Heart left ventricle (tissue), 16 donors: Measurements from ENCODE around the gene PERM1. TPM values are rescaled to one million over a fixed set of nuclear protein-coding genes. Genes with fewer than 3 reads are reported as not detected.

Experiments
- ATAC-seq, 4 donors: fragments of 200-7000 bp; cut with Tn5 transposase; one replicate each; pipeline ENCODE4 v1.9.1; 2020 to 2022; ENCODE audit warnings: moderate library complexity in 4 of 4, mild to moderate bottlenecking in 3 of 4, moderate number of reproducible peaks in 1 of 4
- DNase-seq, 5 donors: peaks; one replicate each; pipeline ENCODE4 v3.0.0-alpha.2; 2020
- H3K27ac ChIP-seq, 12 donors: fragments of 200-600 bp; sonication (generic) in 4 of 12; one replicate each; pipeline versions ENCODE4 v1.5.0 to v1.8.0; 2016 to 2022; ENCODE audit warnings: mild to moderate bottlenecking in 2 of 12
- H3K27me3 ChIP-seq, 9 donors: fragments of 200-600 bp; sonication (generic) in 2 of 9; one replicate each; pipeline versions ENCODE4 v1.5.1 to v1.8.0; 2016 to 2022; ENCODE audit warnings: mild to moderate bottlenecking in 3 of 9
- H3K36me3 ChIP-seq, 9 donors: fragments of 200-600 bp; sonication (generic) in 2 of 9; one replicate each; pipeline versions ENCODE4 v1.5.0 to v1.8.0; 2018 to 2022; ENCODE audit warnings: mild to moderate bottlenecking in 2 of 9
- H3K4me1 ChIP-seq, 12 donors: fragments of 200-600 bp; sonication (generic) in 4 of 12; one replicate each; pipeline versions ENCODE4 v1.5.0 to v1.8.0; 2016 to 2022; ENCODE audit warnings: mild to moderate bottlenecking in 3 of 12
- H3K4me3 ChIP-seq, 12 donors: fragments of 200-600 bp; sonication (generic) in 4 of 12; one replicate each; pipeline versions ENCODE4 v1.5.0 to v1.8.0; 2017 to 2022; ENCODE audit warnings: mild to moderate bottlenecking in 9 of 12, moderate library complexity in 4 of 12
- H3K9me3 ChIP-seq, 12 donors: fragments of 200-600 bp; sonication (generic) in 4 of 12; one replicate each; pipeline versions ENCODE4 v1.5.0 to v1.8.0; 2016 to 2022; ENCODE audit warnings: mild to moderate bottlenecking in 1 of 12
- CTCF ChIP-seq, 12 donors: fragments of 200-600 bp; sonication (generic) in 4 of 12; IDR thresholded peaks; one replicate each; pipeline versions ENCODE4 v1.5.0 to v1.8.0; 2018 to 2022; ENCODE audit warnings: antibody characterized with exemption in 12 of 12, mild to moderate bottlenecking in 5 of 12
- POLR2A ChIP-seq, 2 donors: fragments of 450-650 bp; IDR thresholded peaks; one replicate each; pipeline ENCODE4 v1.6.1; 2017; ENCODE audit warnings: antibody characterized with exemption in 2 of 2, mild to moderate bottlenecking in 2 of 2, moderate library complexity in 2 of 2
- WGBS, 4 donors: extraction: QIAGEN DNeasy Blood & Tissue Kit in 2 of 4; methylation state at CpG; one replicate each; pipeline versions ENCODE4 v1.1.5 to v1.1.7; 2013 to 2018; 5-methylcytosine and 5-hydroxymethylcytosine counted together
- intact Hi-C, 10 donors: fragments of 100-400 bp; cut with DNase I; formaldehyde crosslinking; loops; one replicate each; pipeline versions ENCODE4 v1.11.1 to v1.14.2; 2022
- polyA plus RNA-seq, 2 donors: library from polyadenylated mRNA; stranded (reverse); fragments of 200-250 nt; gene quantifications; one replicate each; pipeline ENCODE4 v1.2.3, GENCODE V29; 2013
- total RNA-seq, 9 donors: library from RNA; depleted of rRNA in 2 of 9; stranded (reverse); fragments of >200 nt in 2 of 9; fragmentation: NEBNext Ultra II Directional in 3 of 9; extraction: Animal tissue kit (Norgen Biotek cat#: 25700) in 3 of 9; gene quantifications; one replicate each; pipeline versions ENCODE4 v1.1.0 to v1.2.4, GENCODE V29; 2016 to 2023
- donor health status: ischemic (EF 13 %, LVEDD 7.1; RV severe dilation, severe dysfunction).
- donor health status: healthy with polysubstance abuse.
- donor health status: DM: no; HTN: yes; CAD: no.
- donor health status: DM: no; HTN: no; CAD: no.
- donor health status: ischemic (EF 25% LVEDD 6.9; RV normal size, moderate dysfunction).
- donor health status: ischemic (EF 25% LVEDD 5.7; RV mildly dilated, moderate dysfunction).
- donor health status: healthy.
- donor health status: DM: yes; HTN: yes; CAD: no.
- donor health status: ischemic (EF 35%, LVEDD 5.7; RV mildly dilated, moderate dysfunction).
- donor health status: nonischemic (EF 11% LVEDD 7.7; RV severe dilation, severe dysfunction).
- donor health status: DM: yes; HTN: yes; CAD: no.
- donor health status: PGD.
- donor health status: ischemic (EF 29% LVEDD 5.4; RV normal size, mild dysfunction).
- donor health status: nonischemic (EF 23%, LVEDD 6.1; RV moderate dilation, normal function).

PERM1 gene
- total and polyA plus RNA-seq, 11 donors = 52.8 to 353 (median 104) TPM

GRCh38 chr1:973459-974292, 8.2 kb downstream of the PERM1 start:
- Histone ChIP-seq H3K36me3 (peaks cover 0 to 1% (median 0%) of the 10 kb centered on the region in 9 donors), H3K9me3 (no peaks in the 10 kb centered on the region), H3K4me3 (no peak overlapping the region), H3K27ac (peak overlapping the region in 2 of 12 donors; percentile 39 to 47), H3K27me3 (peaks cover 0 to 64% (median 37%) of the 10 kb centered on the region in 9 donors), H3K4me1 (peaks cover 0 to 45% (median 10%) of the 10 kb centered on the region in 12 donors)
- intact Hi-C loops = loop anchor here in 1 of 10 donors (10.0 kb wide), 1 partner anchor 521 kb away; no protein-coding TSS in a partner anchor
- TF ChIP-seq POLR2A (IDR thresholded peaks at IDR 0.05) (no peak), CTCF (IDR thresholded peaks at IDR 0.05) (no peak)
- ATAC-seq (peak in 3 of 4 donors; percentile 1 to 10 (median 9)), DNase-seq (peak in 1 of 5 donors; percentile 21)
- WGBS, 4 donors = 64 to 76% (median 69%) methylated on average over 26 to 28 of the region's 28 CpGs

- intact Hi-C loops = loop anchor here in 1 of 10 donors (10.0 kb wide), 1 partner anchor 522 kb away; no protein-coding TSS in a partner anchor
- WGBS, 4 donors = 58 to 76% (median 63%) methylated on average over 26 to 28 of the region's 28 CpGs
- H3K9me3 ChIP-seq = no peaks in the 10 kb centered on the region
- H3K27me3 ChIP-seq = peaks cover 0 to 69% (median 41%) of the 10 kb centered on the region in 9 donors
- ATAC-seq = peak; percentile 4 to 25 (median 11)
- DNase-seq = peak in 3 of 5 donors; percentile 20 to 44 (median 42)
- H3K4me3 ChIP-seq = no peak overlapping the region
- TF ChIP-seq POLR2A (IDR thresholded peaks at IDR 0.05) (no peak), CTCF (IDR thresholded peaks at IDR 0.05) (no peak)
- peaks cover 0 to 41% (median 9%) of the 10 kb centered on the region in 12 donors for H3K4me1 ChIP-seq
- H3K36me3 ChIP-seq = no peaks in the 10 kb centered on the region
- peak overlapping the region in 2 of 12 donors; percentile 39 to 47 for H3K27ac ChIP-seq
Measured at GRCh38 chr1:972726-973458, 9.0 kb downstream of the PERM1 start.

- 75 to 80% (median 77%) methylated on average over 20 to 34 of the region's 34 CpGs for WGBS, 4 donors
- DNase-seq (peak in 4 of 5 donors; percentile 12 to 31 (median 20)), ATAC-seq (peak in 3 of 4 donors; percentile 1 to 3 (median 2))
- TF ChIP-seq CTCF (IDR thresholded peaks at IDR 0.05) (no peak), POLR2A (IDR thresholded peaks at IDR 0.05) (no peak)
- Histone ChIP-seq H3K4me1 (peaks cover 0 to 46% (median 13%) of the 10 kb centered on the region in 12 donors), H3K27me3 (peaks cover 0 to 71% (median 46%) of the 10 kb centered on the region in 9 donors), H3K4me3 (no peak overlapping the region), H3K36me3 (no peaks in the 10 kb centered on the region), H3K9me3 (no peaks in the 10 kb centered on the region), H3K27ac (no peak overlapping the region)
- intact Hi-C loops = loop anchor here in 1 of 10 donors (10.0 kb wide), 1 partner anchor 523 kb away; no protein-coding TSS in a partner anchor
Measured at GRCh38 chr1:971751-972506, 10.0 kb downstream of the PERM1 start.
